Measurements from ENCODE around the gene SSPN. TPM values are rescaled to one million over a fixed set of nuclear protein-coding genes. Genes with fewer than 3 reads are reported as not detected.

Gene SSPN
- total RNA-seq, 1 experiment from 2014 or later = 0.17 TPM

- Histone ChIP-seq H3K27me3 (ENCODE audit: insufficient read depth, low read length) (no peaks in the 10 kb centered on the region), H3K79me2 (ENCODE audit: insufficient read depth, low read length) (no peaks in the 10 kb centered on the region), H3K4me2 (ENCODE audit: low read length) (no peak overlapping the region), H3K27ac (ENCODE audit: low read depth, low read length) (no peak overlapping the region), H3K4me3 (replicated peaks in 1 of 2; ENCODE audit: low read depth in 1 of 2, low read length in 2 of 2) (no peak overlapping the region), H3K9me2 (ENCODE audit: insufficient read depth) (no peaks in the 10 kb centered on the region), H3K9ac (ENCODE audit: low read length) (no peak overlapping the region), H2AFZ (ENCODE audit: low read depth, low read length, poor library complexity, severe bottlenecking) (no peak overlapping the region), H4K20me1 (ENCODE audit: insufficient read depth) (no peaks in the 10 kb centered on the region), H3K36me3 (ENCODE audit: control insufficient read depth in 1 of 2, insufficient read depth in 2 of 2, low read length in 2 of 2) (no peaks in the 10 kb centered on the region; a peak in 1 of 4 replicates), H3K9me3 (ENCODE audit: control insufficient read depth in 1 of 2, insufficient read depth in 1 of 2, low read depth in 1 of 2, low read length in 2 of 2) (no peaks in the 10 kb centered on the region), H3K4me1 (ENCODE audit: control insufficient read depth in 1 of 2, insufficient read depth in 2 of 2, low read length in 2 of 2) (no peaks in the 10 kb centered on the region)
- ChIA-PET CTCF (no interaction called here), POLR2A (no interaction called here), RAD21 (ENCODE audit: low non-redundant PET in 1 of 2, low total read pairs in 2 of 2, uncharacterized antibody in 2 of 2, unreplicated experiment in 2 of 2) (no interaction called here)
- BruUV-seq (replicated peaks) = no TSS peak
- intact Hi-C loops (cut with micrococcal nuclease) = no loop called here
- no peak for DNase-seq (ENCODE audit: low read depth, low spot score)
- no peak for ATAC-seq
- TF ChIP-seq CTCF (IDR thresholded peaks at IDR 0.05 in 2 of 3, conservative IDR thresholded peaks at IDR 0.05 in 1 of 3; ENCODE audit: borderline replicate concordance in 1 of 3, insufficient read depth in 1 of 3, low read depth in 2 of 3, low read length in 2 of 3) = no peak
- TF ChIP-seq ZNF274 (IDR thresholded peaks at IDR 0.05; ENCODE audit: low read depth, low read length) = no peak
- TF ChIP-seq CBX3 (IDR thresholded peaks at IDR 0.05; ENCODE audit: low read depth) = no peak
- no peak for TF ChIP-seq REST (IDR thresholded peaks at IDR 0.05; ENCODE audit: low read depth)
Measured at GRCh38 chr12:26214121-26214520, 18.7 kb downstream of the SSPN start.

Data from HCT116 (cell line).